Measurements from ENCODE around the gene HSD17B8.

The HSD17B8 gene

GRCh38 chr6:33204415-33205190 is at the start of gene HSD17B8:
Gene HSD17B8 (plus strand): TSS chr6:33204655. CDS start chr6:33204669, 14 bp downstream.
- DNase-seq: peak in 55 of 56 donors; percentile 54 to 97 (median 87)

GRCh38 chr6:33156561-33156960 is 47.9 kb upstream of the HSD17B8 start:
- DNase-seq: no peak

- no peak for DNase-seq
Measured at GRCh38 chr6:33156964-33157363, 47.5 kb upstream of the HSD17B8 start.

GRCh38 chr6:33160096-33160495 is 44.4 kb upstream of the HSD17B8 start:
- DNase-seq: no peak

- peak in 18 of 56 donors; percentile 5 to 48 (median 16) for DNase-seq
Measured at GRCh38 chr6:33160728-33161344, 43.6 kb upstream of the HSD17B8 start.

- peak in 50 of 56 donors; percentile 14 to 84 (median 53) for DNase-seq
Measured at GRCh38 chr6:33161354-33162331, 42.8 kb upstream of the HSD17B8 start.

GRCh38 chr6:33163540-33163939 is 40.9 kb upstream of the HSD17B8 start:
- DNase-seq: no peak

GRCh38 chr6:33164176-33164575 is 40.3 kb upstream of the HSD17B8 start:
- DNase-seq: no peak

GRCh38 chr6:33164665-33165373 is 39.6 kb upstream of the HSD17B8 start:
- no peak for DNase-seq

GRCh38 chr6:33165581-33166258 is 38.7 kb upstream of the HSD17B8 start:
- no peak for DNase-seq

- DNase-seq: no peak
Measured at GRCh38 chr6:33166363-33166762, 38.1 kb upstream of the HSD17B8 start.

- no peak for DNase-seq
Measured at GRCh38 chr6:33166811-33167210, 37.6 kb upstream of the HSD17B8 start.

- DNase-seq: no peak
Measured at GRCh38 chr6:33167374-33168283, 36.8 kb upstream of the HSD17B8 start.

- no peak for DNase-seq
Measured at GRCh38 chr6:33168284-33168601, 36.2 kb upstream of the HSD17B8 start.

GRCh38 chr6:33168639-33169038 is 35.8 kb upstream of the HSD17B8 start:
- no peak for DNase-seq

- DNase-seq: no peak
Measured at GRCh38 chr6:33169291-33170175, 34.9 kb upstream of the HSD17B8 start.

- no peak for DNase-seq
Measured at GRCh38 chr6:33170176-33171015, 34.1 kb upstream of the HSD17B8 start.

Data from nucleus accumbens (tissue), 56 donors.